Measurements from ENCODE around the gene AK1. TPM values are rescaled to one million over a fixed set of nuclear protein-coding genes. Genes with fewer than 3 reads are reported as not detected.

Gene AK1
- total and polyA plus RNA-seq, 2 donors (not counting 3 experiments of a cell fraction or from before 2014, with no cell fraction given) = 115 to 148 TPM

GRCh38 chr9:127860779-127861178 is 16.7 kb downstream of the AK1 start:
- no peak for DNase-seq (ENCODE audit: low read depth, low spot score)
- no peaks in the 10 kb centered on the region for H3K36me3 ChIP-seq (ENCODE audit: control insufficient read depth in 2 of 2, extremely low read depth in 1 of 2, insufficient read depth in 2 of 2, low read length in 2 of 2)
- H3K79me2 ChIP-seq (ENCODE audit: control insufficient read depth, insufficient read depth, low read length) = no peaks in the 10 kb centered on the region
- no peaks in the 10 kb centered on the region for H3K9me3 ChIP-seq (replicated peaks; ENCODE audit: control insufficient read depth, insufficient read depth, low read length)
- no peak overlapping the region for H2AFZ ChIP-seq (ENCODE audit: low read depth, low read length)
- H3K27ac ChIP-seq (ENCODE audit: insufficient read depth, low read depth, low read length) = no peak overlapping the region
- H3K4me3 ChIP-seq (replicated peaks in 1 of 3; ENCODE audit: insufficient read depth in 1 of 3, low read depth in 1 of 3, low read length in 3 of 3) = no peak overlapping the region
- CTCF ChIA-PET = interaction anchor here (2.7 kb wide), 1 partner anchor 9 kb away, joined by 11 read pairs; no protein-coding TSS in a partner anchor
- intact Hi-C loops (cut with micrococcal nuclease) (no loop called here), dilution Hi-C loops (cut with MboI; ENCODE audit: extremely low pct_ligation_motif_present, low sequenced_read_pairs) (no loop called here)
- FAIRE-seq = no peak
- no peaks in the 10 kb centered on the region for H3K27me3 ChIP-seq (ENCODE audit: control insufficient read depth in 2 of 2, insufficient read depth in 2 of 2, low read length in 2 of 2)
- H3K9me1 ChIP-seq (replicated peaks; ENCODE audit: control insufficient read depth, extremely low read depth, insufficient read depth, low read length) = no peaks in the 10 kb centered on the region
- no TSS peak for BruUV-seq (replicated peaks)
- H3K9ac ChIP-seq (replicated peaks; ENCODE audit: extremely low read depth, insufficient read depth, low read length) = no peak overlapping the region
- H4K20me1 ChIP-seq (replicated peaks; ENCODE audit: control insufficient read depth, extremely low read depth, insufficient read depth, low read length) = no peaks in the 10 kb centered on the region
- POLR2A ChIA-PET = no interaction called here
- TF ChIP-seq GATA2 (IDR thresholded peaks at IDR 0.05; ENCODE audit: insufficient read depth, insufficient read length, low read depth, low read length) (no peak), JUN (IDR thresholded peaks at IDR 0.05; ENCODE audit: borderline replicate concordance, insufficient read depth, insufficient read length, low read depth) (no peak), MYC (IDR thresholded peaks at IDR 0.05; ENCODE audit: low read depth, low read length) (no peak), FOS (IDR thresholded peaks at IDR 0.05; ENCODE audit: borderline replicate concordance, insufficient read depth, low read length) (no peak), CTCF (IDR thresholded peaks at IDR 0.05; ENCODE audit: extremely low read depth in 1 of 2, insufficient read depth in 1 of 2, low read depth in 1 of 2, low read length in 2 of 2) (no peak), POLR2A (IDR thresholded peaks at IDR 0.05; ENCODE audit: low read depth, low read length) (no peak), EZH2 (IDR thresholded peaks at IDR 0.05; ENCODE audit: borderline replicate concordance, low read depth, low read length, severe bottlenecking) (no peak), POLR2AphosphoS5 (IDR thresholded peaks at IDR 0.05; ENCODE audit: insufficient read depth, low read depth, low read length) (no peak)
- TF ChIP-seq, protein P1, sequence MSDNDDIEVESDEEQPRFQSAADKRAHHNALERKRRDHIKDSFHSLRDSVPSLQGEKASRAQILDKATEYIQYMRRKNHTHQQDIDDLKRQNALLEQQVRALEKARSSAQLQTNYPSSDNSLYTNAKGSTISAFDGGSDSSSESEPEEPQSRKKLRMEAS (IDR thresholded peaks at IDR 0.05; ENCODE audit: insufficient read depth, insufficient read length) = no peak
- no peak overlapping the region for H3K4me2 ChIP-seq (ENCODE audit: insufficient read depth, low read length)
- H3K4me1 ChIP-seq (ENCODE audit: control insufficient read depth, extremely low read depth, insufficient read depth, low read length) = peaks cover 33% of the 10 kb centered on the region

All from endothelial cell of umbilical vein (primary cell).